Adipocyte (in vitro differentiated cells): ENCODE results near the gene GTF2H2C.
"Not testable (repeated sequence)": the region's sequence is repeated elsewhere in the genome, so short reads cannot be mapped to it uniquely, and the experiment has no call there.

ENCODE experiments used
- DNase-seq: peaks from one replicate; pipeline ENCODE4 v3.0.0-alpha.2; 2015; ENCODE audit warnings: low read depth
- H3K27me3 ChIP-seq: replicated peaks from 2 replicates; pipeline ENCODE4 v1.7.0; 2013; ENCODE audit warnings: mild to moderate bottlenecking, low read length, moderate library complexity; ENCODE audit not compliant: control insufficient read depth, insufficient read depth
- H3K36me3 ChIP-seq: 2 replicates; pipeline ENCODE4 v1.7.0; 2013; ENCODE audit warnings: low read length, mild to moderate bottlenecking, moderate library complexity; ENCODE audit not compliant: control insufficient read depth, insufficient read depth, severe bottlenecking
- H3K4me1 ChIP-seq: 2 replicates; pipeline ENCODE4 v1.7.0; 2013; ENCODE audit warnings: mild to moderate bottlenecking, low read length, moderate library complexity; ENCODE audit not compliant: control insufficient read depth, insufficient read depth
- H3K4me3 ChIP-seq: 2 replicates; pipeline ENCODE4 v1.7.0; 2013; ENCODE audit warnings: mild to moderate bottlenecking, low read length, moderate library complexity
- H3K9ac ChIP-seq: 2 replicates; pipeline ENCODE4 v1.7.0; 2013; ENCODE audit warnings: mild to moderate bottlenecking, low read length, moderate library complexity
- H3K9me3 ChIP-seq: 2 replicates; pipeline ENCODE4 v1.7.0; 2013; ENCODE audit warnings: mild to moderate bottlenecking, low read length, moderate library complexity; ENCODE audit not compliant: control insufficient read depth

GTF2H2C gene

DNA sequence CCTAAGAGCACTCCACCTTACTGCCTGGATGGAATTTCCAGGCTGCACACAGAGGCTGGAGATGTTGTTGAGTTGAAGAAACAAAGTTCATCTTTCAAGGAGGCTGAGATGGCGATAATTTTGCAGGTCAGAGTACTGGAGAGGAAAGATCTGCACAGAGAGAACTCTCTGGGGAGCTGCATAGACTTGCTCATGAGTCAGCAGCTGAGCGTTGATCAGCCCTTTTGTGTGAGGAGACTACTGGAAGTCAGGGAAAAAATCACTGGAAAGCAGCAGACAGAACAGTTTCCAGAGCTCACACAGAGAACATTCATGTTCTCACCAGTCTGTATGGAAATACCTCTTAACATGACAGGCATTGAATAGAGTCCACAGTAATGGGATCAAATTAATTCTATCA lies 23.4 kb downstream of the GTF2H2C start:
- DNase-seq, H3K4me3 ChIP-seq, H3K36me3 ChIP-seq, H3K27me3 ChIP-seq, H3K9me3 ChIP-seq, H3K4me1 ChIP-seq, H3K9ac ChIP-seq: not testable (repeated sequence)

DNA sequence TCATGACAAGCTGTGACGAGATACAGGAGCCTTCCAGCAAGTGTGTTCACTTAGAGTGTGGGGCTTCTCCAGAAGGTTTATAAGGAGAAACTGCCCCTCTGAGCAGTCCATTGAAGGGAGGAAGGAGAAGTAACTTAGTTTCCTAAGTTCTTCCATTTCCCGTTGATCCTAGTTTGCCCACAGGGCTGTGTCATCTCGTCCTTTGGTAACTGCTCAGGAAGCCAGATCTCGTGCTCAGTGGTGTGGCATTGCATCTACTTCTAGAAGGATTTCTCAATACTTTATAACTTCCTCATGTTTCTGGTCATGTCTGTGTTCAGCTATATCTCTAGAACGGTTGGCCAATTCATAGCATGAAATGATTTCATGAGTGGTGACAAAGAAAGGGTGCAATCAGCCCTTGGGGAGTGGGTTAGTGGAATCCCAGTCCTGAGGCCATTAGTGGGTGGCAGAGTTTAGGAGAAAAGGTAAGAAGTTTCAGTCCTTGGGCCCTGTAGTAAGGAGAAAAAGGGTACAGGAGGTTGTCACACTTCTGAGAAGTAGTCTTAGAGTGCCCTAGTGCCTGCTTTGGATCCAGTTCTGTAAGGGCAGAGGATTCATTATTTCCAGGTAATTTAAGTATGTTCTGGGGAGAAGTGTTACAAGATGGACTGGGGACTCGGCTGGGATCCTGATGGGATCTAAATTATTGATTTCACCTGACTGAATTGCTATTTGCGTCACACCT lies 36.3 kb downstream of the GTF2H2C start:
- not testable (repeated sequence) for H3K4me3 ChIP-seq, H3K9me3 ChIP-seq, H3K4me1 ChIP-seq, DNase-seq, H3K27me3 ChIP-seq, H3K9ac ChIP-seq, H3K36me3 ChIP-seq

DNA sequence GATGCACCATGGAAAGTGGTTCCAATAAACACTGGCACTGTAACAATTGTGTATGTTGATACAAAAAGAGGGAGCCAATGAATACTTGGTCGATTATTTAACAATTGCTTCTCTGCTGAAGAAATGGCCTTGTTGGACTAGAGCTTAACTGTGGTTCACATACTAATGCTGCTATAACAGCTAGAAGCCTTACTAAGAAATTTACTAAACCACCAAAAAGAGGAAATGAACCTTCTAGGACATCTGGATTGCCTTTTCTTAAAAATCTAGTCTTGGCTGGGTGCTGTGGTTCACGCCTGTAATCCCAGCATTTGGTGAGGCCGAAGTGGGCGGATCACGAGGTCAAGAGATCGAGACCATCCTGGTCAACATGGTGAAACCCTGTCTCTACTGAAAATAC lies 42.0 kb downstream of the GTF2H2C start:
- not testable (repeated sequence) for H3K9me3 ChIP-seq, H3K36me3 ChIP-seq, H3K4me1 ChIP-seq, H3K27me3 ChIP-seq, DNase-seq, H3K4me3 ChIP-seq, H3K9ac ChIP-seq

DNA sequence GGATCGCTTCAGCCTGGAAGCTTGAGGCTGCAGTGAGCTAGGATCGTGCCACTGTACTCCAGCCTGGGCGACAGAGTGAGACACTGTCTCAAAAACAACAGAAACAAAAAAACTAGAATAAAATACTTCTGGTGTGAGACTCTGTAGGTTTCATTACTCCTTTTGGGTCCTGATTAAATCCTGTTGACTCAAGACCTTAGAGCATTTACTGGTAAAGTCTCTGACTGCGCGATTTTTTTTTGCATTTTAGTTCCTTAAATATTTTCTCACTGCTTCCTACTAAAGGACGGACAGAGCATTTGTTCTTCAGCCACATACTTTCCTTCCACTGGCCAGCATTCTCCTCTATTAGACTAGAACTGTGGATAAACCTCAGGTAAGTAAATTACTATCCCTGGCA lies 46.8 kb downstream of the GTF2H2C start:
- H3K4me3 ChIP-seq, H3K9me3 ChIP-seq, H3K9ac ChIP-seq: not testable (repeated sequence)

DNA sequence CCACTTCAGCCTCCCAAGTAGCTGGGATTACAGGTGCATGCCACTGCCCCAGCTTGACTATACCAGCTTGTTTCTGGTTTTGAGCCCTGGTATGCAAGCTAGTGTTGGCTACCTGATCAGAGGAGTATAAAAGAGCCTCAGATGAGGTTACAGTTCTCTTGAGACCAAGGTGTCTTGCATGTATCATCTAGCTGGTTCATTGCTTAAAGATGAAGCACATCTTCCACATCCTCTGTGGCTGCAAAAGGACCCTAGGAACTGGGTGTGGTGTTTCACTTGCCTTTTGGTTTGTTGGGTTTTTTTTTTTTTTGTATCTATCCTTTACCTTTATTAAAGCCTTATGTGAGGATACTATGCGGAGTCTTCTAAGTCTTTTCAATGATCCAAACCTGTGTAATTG lies 47.8 kb downstream of the GTF2H2C start:
- not testable (repeated sequence) for H3K4me1 ChIP-seq, H3K36me3 ChIP-seq, H3K4me3 ChIP-seq, H3K9ac ChIP-seq, H3K9me3 ChIP-seq, H3K27me3 ChIP-seq, DNase-seq

More for the DNA sequence above, 46.8 kb downstream of the GTF2H2C start:
- H3K27me3 ChIP-seq, H3K36me3 ChIP-seq, H3K4me1 ChIP-seq, DNase-seq: not testable (repeated sequence)

DNA sequence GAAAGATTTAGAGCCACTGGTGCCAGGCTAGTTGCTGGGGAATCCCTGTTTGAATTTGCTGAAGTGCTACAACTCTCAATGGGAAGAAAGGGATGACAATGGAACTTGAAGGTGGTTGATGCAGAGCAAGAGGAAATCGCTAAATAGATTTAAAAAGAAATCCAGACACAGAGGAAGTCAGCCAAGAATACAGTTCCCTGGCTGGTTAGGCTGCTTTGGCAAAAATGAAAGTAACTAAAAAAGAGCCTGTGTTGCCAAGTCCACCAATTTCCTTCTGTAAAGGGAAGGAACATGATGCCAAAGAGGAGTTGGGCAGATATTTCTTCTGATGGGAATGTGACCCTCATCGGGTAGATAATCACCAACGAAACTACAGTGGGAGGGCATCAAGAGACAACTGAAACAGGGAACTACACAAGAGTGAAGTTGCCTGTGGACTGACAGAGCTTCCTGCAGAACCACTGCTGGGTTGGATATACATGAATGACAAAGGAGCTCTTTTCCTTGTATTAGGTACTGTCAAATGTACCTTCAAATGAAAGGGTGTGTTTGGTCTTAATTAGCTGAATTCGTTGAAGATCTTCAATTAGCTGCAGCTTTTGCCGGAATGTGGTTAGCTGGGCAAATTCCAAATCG lies 49.0 kb downstream of the GTF2H2C start:
- H3K36me3 ChIP-seq, H3K9me3 ChIP-seq, H3K4me1 ChIP-seq, H3K9ac ChIP-seq, DNase-seq, H3K4me3 ChIP-seq, H3K27me3 ChIP-seq: not testable (repeated sequence)

GRCh38 chr5:69614843-69615242 lies 54.9 kb downstream of the GTF2H2C start:
- not testable (repeated sequence) for H3K27me3 ChIP-seq, H3K4me1 ChIP-seq, H3K36me3 ChIP-seq, H3K9ac ChIP-seq, H3K4me3 ChIP-seq, H3K9me3 ChIP-seq, DNase-seq

GRCh38 chr5:69631879-69632278 lies 71.9 kb downstream of the GTF2H2C start:
- H3K36me3 ChIP-seq, H3K27me3 ChIP-seq, H3K9ac ChIP-seq, H3K9me3 ChIP-seq, H3K4me3 ChIP-seq, DNase-seq, H3K4me1 ChIP-seq: not testable (repeated sequence)
